NCI-H1092 treated with DMSO at 0.1 percent for 48 hours (cell line): ENCODE results near the gene CISTR.
A peak's percentile ranks its signal among the peaks of the same experiment; 100 is the strongest.
"Not testable (repeated sequence)": the region's sequence is repeated elsewhere in the genome, so short reads cannot be mapped to it uniquely, and the experiment has no call there.

ENCODE experiments used
- DNase-seq: peaks from one replicate; lab custom pipeline; 2025; lab: John Stamatoyannopoulos, UW

The CISTR gene

DNA sequence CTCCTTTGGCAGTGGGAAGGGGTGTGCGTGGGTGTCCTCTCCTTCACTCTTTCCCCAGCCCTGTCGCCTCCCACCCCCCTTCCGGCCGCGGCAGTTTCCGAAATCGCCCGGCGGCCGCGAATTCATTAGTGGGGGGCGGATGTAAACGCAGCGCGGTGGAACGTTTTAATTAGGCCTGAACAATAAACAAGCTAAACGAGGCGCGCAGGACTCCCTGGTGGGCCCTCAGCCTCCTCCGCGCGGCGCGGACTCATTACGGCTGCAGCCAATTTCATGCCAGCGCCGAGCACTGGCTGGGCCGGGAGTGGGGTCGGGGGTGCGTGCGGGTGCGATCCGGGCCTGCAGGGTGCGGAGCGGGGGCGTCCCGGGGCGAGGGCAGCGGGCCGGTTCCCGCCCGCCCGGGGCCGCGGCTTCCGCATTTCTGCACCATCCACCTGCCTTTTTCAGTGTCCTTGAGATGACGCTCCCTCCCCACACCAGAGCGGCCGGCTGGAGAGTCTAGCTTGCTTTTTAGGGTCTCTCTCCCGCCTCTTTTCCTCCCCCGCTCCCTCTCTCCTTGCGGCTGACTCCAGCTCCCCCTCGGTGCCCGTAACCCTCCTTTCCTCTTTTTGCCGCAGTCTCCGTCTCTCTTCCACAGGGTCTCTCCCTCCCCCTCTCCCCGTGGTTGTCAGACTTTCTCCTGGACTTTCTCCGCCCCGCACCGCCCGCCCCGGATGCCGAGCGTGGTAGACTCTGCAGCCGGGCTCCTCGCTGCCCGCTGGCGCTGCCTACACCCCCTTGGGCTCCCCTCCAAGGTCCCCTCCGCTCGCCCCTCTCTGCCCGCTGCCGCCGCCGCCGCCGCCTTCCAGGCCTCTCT, at the start of gene CISTR:
Gene CISTR, minus strand, starts transcription at position 644 of the 856 bp plus-strand sequence.
- DNase-seq: peak; percentile 55

DNA sequence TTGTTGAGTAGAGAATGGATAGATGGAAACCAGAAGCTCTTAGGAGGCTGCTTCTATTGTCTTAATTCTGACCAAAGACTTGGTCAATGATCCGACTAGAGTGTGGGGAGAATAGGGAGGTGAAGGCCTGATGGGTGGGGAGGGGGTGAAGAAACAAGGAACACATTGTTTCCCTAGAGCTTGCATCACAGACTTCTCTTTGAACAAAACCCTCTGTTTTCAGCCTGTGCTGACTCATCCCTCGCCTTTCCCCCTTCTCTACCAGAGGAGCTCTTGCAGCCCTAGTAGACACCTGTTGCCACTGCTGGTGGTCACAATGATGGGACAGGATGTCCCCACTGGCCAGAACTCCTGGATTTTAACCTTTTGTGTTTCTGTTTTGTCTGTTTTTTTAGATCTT, 46.8 kb upstream of the CISTR start:
- no peak for DNase-seq

DNA sequence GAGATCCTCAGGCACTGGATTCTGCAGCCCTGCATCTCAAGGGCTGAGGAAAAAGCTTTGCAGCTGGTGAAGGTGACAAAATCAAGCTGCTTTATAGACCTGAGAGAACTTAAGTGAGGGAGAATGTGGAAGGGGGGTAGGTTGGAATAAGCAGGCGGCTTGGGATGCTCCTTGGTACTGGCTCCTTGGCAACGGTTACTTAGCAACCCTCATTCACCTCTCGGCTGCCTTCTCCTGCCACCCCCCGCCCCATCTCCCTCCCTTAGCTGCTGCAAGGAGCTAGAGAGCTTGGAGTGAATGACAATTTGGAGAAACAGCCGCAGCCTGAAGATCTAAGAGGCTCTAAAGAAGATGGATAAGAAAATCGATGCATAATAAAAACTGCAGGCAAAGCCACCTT, 44.1 kb upstream of the CISTR start:
- DNase-seq: no peak

DNA sequence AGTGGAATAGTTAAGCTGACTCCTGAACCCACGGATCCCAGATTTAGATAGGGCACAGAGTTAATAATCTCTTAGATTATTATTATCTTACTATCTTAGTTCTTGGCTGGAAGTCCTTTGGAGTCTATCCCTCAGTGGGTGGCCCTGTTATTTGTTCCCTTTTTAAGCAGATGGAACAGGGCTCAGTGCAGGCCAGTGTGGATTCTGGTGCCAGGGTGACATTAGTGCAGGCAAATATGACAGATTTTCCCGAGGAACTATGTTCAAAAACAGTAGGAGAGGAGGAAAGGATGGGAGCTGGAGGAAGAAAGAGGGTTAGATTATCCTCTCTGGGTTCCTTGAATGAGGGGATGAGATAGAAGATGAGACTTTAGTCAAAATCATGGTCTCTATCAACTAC, 41.4 kb upstream of the CISTR start:
- DNase-seq: no peak

DNA sequence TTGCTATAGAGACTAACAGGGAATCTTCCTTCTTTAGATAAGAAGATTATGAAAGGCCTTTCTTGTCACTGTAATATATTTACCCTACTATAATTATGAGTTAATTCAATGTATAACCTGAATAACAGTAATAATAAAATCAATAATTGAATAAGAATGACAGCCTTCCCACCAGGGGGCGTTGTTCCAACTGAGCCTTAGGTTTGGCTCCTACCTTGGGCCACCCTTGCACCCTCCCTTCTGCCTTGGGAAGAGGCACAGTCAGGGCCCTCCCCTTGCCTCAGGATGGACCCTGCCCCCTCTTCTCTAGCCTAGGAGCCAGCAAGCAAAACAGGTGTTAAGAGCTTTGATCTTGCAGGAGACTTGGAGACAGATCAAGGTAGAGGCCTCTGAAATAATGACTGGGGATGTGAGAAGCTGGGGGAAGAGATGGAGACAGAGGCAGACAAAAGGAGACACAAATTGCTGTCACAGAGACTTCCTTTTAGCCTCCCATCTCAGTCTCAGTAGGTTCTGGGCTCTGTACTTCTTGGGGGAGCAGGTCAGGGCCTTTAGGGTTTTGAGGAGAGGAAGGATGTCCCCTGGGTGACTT, 40.1 kb upstream of the CISTR start:
- DNase-seq: no peak

DNA sequence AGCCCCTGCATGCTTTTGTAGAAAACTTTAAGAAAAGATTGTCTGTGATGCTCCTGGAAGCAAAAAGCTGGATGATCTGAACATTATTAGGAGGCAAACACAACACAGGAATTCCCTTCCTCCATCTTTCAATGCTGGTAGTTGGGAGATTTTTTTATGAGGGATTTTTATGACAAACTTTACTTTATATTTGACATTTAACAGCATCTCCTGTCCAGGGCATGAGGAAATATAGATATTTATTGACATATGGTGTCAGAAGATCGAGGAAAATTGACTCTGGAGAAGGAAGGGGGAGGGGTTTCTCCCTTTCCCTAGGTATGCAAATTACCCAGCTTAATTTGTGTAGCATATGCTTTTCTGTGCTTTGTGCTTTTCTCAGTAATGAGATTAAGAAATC, 37.8 kb upstream of the CISTR start:
- no peak for DNase-seq

DNA sequence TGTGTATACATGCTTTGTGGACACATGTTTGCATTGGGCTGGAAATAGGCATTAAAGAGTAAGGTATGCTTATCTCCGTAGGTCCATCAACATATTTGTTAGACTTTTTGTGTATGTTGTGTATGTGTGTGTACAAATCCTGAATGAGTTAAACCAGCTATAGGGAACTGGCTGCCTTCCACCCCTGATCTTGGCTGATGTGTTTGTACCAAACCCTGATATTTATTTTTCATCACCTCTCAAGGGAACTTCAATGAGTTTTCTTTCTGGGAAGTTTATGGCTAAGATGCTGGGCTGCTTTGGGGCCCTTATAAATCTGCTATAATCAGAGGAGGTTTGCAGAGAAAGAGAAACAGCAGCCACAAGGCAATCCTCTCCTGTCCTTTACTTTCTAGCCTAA, 37.1 kb upstream of the CISTR start:
- DNase-seq: no peak

DNA sequence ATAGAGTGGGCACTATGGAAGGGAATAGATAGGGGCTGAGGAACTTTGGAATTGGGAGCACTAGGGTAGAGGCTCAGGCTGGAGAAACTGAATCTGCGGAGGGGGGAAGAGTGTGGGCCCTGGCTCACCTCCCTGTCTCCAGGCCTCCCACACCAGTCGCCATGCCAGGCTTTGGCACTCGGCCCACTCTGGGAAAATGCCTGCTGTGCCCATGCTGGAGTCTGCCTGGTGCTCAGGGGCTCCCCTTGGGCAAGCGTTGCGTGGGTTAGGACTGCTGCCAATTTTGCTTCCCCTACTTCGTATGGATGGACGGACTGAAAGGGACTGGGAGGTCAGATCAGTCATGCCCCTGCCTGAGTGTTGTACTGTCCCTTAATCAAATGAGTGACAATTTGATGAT, 34.6 kb upstream of the CISTR start:
- no peak for DNase-seq

DNA sequence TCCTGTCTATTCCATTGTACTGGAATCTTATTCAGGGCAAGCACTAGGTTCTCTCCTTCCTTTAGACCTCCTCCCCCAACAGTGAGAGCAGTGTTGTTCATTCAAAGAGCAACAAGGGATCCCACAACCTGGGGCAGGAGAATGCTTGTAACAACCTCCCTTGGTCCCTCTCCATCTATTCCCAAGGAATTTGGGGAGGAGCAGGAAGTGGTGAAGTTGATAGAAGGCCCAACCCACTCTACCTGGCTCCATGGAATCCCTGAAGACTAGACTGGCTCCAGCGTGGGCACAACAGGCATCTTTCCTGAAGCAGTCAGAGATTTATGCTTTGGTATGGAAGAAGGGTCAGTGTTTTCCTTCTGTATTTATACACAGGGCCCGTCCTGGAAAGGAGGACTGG, 33.4 kb upstream of the CISTR start:
- DNase-seq: no peak

DNA sequence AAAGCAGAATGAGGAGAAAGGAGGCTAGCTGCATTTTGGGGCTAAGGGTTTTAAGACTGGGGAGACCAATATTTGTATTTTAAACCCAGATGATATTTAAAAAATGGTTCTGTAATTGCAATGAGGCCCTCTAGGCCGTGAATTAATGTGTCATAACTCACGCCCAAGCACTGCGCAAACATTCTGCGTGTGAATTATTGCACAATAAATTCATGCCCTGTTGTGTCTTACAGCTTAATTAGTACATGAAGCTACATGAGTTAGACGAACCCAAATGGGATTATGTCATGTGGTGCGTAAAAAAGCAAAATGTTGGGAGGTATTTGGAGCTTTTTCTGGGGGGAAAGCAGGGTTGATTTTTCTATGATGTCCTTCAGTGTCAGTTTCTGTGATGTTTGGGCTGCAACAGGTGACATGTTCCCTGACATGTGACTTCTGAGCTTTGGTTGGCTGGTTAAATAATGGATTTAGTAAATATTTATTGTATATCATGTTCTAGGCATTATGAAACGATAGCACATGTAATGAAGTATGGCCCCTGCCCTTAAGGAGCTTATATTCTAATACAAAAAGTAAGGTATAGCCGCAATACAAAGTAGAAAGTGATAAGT, 30.4 kb upstream of the CISTR start:
- no peak for DNase-seq

DNA sequence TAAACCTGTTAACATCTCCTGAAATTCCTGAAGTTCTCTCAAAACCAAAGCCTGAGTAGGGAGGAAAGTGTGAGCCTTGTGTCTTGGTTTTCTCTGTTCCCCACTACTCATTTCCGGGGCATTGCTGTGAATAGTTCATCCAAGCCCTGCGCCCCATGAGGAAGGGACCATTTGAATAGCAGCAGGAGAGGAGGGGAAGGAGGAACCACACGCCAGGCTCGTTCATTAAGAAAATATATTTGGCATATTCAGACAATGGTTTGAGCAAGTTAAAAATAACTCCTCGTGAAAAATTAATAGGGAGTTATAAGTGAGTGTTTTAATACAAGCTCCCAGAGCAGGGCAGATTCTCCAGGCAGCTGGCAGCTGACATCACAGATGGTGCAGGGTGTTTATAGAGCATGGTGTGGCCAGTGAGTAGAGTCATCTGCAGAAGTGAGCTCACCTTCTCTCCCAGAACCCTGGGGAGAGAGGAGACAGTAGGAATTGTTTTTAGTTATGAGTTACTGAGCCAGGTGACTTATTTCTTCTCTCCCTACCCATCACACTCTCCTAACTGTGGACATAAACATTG, 29.5 kb upstream of the CISTR start:
- DNase-seq: no peak

DNA sequence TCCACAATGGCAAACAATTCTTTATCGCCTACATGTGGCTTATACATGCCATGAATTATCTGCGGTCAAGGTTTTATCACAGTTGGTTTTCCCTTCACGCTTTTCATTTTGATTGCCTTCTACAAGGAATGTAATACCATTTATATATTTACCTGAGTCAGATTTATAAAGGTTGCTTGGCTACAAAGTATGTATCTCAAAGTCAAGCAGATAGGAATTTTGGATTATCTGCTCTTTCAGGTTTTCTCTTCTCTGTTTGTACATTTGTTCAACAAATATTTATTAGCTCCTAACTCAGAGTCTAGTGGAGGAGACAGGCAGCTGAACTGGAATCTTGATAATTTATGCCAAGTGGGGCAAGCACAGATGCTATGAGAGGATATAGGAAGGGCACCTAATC, 28.5 kb upstream of the CISTR start:
- DNase-seq: no peak

DNA sequence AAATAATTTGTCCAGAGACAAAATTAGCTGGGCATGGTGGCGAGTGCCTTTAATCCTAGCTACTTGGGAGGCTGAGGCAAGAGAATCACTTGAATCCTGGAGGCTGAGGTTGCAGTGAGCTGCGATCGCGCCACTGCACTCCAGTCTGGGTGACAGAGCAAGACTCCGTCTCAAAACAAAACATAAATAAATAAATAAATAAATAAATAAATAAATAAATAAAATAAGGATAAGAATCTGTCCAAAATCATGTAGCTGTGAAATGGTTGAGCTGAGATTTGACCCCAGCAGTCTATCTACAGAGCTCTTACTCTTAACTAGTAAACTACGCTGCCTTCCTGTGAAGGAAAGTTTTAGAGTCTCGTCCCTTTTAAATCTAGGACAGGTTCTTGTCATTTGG, 27.9 kb upstream of the CISTR start:
- not testable (repeated sequence) for DNase-seq

DNA sequence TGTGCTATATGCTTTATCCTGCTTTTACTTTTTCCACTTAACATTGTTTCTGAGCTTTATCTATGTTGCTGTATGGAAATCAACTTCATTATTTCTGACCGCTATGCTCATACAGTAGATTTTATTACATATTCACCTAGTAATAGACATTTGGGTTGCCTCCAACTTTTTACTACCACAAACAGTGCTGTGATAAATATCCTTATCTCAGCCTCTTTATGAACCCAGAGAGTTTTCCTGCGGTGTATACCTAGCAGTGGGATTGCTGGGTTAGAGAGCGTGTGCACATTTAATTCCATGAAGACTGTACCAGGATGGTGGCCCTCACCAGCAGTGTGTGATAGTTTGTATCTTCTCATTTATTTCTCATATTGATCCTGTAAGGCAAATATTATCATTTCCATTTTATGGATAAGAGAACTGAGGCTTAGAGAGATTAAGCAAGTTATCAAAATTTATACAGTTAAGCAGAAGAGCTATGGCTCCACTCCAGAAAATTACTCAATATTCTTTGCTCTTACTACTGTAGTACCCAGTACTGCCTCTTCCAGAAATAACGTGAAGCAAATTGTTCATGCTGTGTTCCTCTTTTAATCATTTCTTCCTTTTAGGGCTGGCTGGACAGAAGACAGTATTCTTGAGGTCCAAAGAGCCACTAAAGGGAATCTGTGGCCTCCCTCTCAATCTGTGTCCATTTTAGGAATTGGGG, 26.3 kb upstream of the CISTR start:
- no peak for DNase-seq

DNA sequence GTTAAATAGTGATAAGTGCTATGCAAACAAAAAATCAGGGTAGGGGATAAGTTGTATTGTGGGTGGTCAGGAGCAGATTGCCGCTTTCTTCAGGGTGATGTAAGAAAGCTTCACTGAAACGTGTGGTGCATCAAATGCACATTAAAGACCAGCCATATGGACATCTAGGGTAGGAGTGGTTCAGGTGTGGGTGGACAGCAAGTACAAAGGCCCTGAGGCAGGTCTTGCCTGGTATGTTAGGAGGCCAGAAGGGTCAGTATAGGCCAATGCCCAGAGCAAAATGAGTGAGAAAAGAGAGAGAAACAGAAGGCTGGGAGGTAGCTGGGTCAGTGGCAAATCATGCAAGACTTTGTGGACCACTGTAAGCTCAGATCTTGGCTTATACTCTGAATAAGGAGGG, 25.6 kb upstream of the CISTR start:
- DNase-seq: no peak

DNA sequence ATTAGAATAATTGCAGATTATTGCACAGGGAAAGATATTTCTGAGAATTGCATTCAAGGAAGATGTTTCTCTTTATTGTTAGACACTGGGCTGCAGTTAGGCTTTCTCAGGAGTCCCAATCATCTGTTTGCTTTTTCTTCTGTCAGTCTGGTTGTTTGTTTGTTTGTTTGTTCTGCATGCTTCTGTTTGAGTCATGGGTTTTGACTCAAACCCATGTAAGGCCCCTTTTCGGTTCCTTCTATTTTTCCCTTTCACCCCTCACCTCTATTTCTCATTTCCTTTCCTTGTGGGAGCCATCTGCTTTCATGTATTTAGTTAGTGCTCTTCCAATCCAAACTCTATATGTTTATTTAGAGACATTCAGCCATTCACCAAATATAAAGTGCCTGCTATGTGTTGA, 25.1 kb upstream of the CISTR start:
- DNase-seq: no peak

DNA sequence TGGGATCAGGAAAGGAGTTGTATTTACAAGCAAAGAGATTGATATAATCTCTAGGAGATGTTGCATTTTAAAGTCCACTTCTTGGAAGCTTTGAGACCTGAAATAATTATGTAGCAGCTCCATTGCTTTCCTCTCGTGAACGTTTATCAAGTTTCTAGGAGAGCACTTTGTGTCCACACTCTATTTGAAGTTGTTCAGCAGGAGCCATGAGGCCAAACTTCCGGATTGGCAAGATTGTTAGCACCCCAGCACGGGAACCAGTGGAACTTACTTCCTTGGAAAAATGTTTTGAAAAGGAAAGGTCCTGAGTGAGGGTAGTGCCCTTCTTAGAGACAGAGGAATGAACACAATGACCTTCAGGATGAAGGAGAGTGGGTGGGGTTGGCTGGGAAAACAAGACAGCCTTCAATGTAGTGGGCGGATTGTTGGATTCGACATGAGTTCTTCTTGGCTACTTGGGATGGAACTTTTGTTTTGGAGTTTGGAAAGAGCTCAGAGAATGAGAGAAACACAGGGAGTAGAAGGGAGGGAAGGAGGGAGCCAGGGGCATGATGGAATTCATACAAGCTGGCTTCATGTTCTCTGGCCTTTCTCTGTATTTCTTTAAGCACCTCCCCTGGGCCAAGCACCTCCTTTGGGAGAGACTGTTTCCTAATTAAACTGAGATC, 23.8 kb upstream of the CISTR start:
- no peak for DNase-seq

DNA sequence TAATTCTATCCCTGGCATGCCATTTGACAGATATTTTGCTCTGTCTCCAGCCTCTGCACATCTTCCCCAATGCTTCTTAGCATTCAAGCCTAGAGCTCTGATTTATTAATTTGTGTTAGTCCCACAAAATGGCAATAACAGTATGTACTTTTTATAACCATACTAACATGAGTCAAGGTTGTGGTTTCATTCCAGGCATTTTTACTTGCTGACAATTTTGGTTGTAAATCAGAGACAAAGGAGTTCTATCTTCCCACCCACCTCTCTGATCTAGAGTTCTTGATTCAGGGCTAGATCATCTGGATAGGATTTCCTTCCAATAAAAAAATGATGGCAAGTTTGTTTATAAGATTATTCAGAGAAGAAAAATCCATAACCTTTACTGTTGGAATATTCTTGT, 18.5 kb upstream of the CISTR start:
- DNase-seq: no peak

DNA sequence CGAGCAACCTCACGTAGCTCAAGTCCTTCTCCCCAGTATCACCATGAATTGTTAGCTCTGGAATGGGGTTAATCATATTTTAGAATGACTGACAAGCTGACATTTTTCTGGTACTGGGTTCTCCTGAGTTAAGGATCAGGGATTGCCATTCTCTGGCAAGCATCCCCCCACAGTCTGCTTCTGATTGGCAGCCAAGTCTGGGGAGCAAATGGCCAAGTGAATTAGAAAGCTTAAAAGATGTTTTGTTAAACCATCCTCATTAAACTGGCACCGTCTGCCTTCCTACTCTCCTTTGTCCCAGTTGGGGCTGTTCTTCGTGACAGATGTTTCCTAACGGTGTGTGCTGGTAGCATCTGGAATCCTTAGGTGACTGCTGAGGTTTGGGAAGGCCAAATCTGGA, 17.2 kb upstream of the CISTR start:
- DNase-seq: no peak

DNA sequence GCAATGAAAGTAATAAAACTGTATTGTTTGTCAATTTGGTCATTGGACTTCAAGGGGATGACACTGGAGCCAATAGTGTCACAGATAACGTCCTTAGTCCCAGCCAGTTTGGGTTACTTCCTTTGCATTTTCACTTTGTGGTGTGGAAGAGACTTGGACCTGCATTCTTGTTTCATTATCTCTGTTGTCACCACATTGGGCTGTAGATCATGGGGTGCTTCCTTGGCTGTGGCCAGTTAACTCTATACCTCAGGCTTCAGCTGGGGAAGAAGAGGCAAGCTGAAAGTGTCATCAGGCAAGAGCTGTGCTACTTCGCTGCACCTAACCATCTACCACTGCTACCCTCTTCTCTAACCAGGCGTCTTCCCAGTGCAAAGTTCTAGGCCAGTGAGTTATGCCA, 15.1 kb upstream of the CISTR start:
- DNase-seq: no peak

DNA sequence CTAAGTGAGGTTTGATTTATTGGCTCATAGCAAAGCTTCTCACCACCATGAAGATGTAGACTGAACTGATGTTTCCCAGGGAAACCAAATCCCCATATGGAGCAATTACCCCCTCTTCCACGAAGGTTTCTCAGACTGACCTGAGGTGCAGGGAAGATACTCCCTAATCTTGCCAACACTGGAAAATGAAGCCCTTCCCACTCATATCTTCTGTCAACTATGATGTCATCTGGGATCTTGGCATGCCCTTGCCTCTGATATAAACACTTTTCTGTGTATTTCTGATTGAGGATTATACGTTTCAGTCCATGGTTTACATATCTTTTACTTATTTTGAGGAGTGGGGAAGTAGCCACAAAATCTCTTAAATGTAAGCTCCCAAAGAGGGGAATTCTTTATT, 14.1 kb upstream of the CISTR start:
- no peak for DNase-seq

DNA sequence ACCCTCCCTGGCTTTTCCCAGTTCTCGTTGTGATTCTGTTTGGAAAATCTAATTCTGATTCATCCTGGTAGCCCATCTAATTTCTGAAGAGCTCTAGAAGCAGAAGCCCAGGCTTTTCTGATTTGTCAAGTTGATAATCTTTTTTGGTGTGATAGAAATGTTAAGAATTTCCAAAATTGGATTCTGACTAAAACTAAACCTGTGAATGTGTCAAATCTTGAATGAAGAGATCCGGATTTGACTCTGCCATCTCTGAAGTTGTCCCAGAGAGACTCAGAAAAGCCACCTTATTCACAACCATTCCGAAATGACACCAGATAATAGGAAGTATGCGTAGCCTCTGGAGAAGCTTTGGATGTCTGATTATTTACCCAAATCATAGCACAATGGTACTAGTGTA, 12.8 kb upstream of the CISTR start:
- DNase-seq: no peak
